Measurements from ENCODE around the gene MBD3L2. TPM values are rescaled to one million over a fixed set of nuclear protein-coding genes. Genes with fewer than 3 reads are reported as not detected.

Gene MBD3L2
- not detected in 2 replicates for total RNA-seq

DNA sequence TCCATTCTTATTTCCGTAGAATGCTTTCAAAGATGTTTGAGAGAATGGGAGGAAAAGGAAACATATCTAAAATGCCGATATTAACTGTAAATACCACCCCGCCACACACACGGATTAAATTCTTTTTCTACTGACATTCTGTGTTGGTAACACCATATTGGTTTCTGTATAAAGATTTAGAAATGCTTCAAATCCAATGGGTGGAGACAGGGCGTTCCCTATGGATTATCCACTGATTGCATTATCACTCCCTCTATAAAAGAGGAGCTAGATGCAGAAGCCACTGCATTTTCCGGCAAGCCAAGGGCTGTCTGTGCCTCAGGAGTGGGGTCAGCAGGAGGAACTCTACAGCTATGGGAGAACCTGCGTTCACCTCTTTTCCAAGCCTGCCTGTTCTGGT is at the start of gene MBD3L2:
TSS of gene MBD3L2 (plus strand) at position 301 of the 400 bp plus-strand sequence. CDS start at position 354, 53 bp downstream.

GRCh38 chr19:7021331-7021730 is 27.8 kb upstream of the MBD3L2 start, which contains the start of gene MBD3L2B:
MBD3L2B (minus strand) TSS chr19:7021431; CDS start chr19:7021397, 34 bp downstream.

DNA sequence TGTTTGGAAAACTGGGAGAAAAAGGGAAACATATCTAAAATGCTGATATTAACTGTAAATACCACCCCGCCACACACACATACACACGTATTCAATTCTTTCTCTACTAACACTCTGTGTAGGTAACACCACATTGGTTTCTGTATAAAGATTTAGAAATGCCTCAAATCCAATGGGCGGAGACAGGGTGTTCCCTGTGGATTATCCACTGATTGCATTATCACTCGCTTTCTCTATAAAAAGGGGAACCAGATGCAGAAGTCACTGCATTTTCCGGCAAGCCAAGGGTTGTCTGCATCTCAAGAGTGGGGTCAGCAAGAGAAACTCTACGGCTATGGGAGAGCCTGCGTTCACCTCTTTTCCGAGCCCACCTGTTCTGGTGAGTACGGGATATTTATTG is 18.8 kb upstream of the MBD3L2 start, which contains the start of gene MBD3L5:
TSS of gene MBD3L5 (plus strand) at position 301 of the 400 bp plus-strand sequence. CDS start at position 335, 34 bp downstream.

GRCh38 chr19:7040079-7040478 is 9.0 kb upstream of the MBD3L2 start, which contains the start of gene MBD3L4:
MBD3L4 (minus strand) TSS chr19:7040179; CDS start chr19:7040144, 35 bp downstream.

GRCh38 chr19:7058576-7058975 is 9.5 kb downstream of the MBD3L2 start, which contains the start of gene MBD3L3:
MBD3L3 (minus strand) TSS chr19:7058676; CDS start chr19:7058605, 71 bp downstream.

GRCh38 chr19:7069042-7069903 is 20.2 kb downstream of the MBD3L2 start, which contains the start of gene ZNF557:
ZNF557 (plus strand) TSS chr19:7069703; CDS start chr19:7075075, 5,372 bp downstream.

Other genes with a start within 250 kb of the MBD3L2 start
- not detected in 2 replicates for gene ADGRE1, start 161.7 kb upstream of the MBD3L2 start, total RNA-seq
- not detected in 2 replicates for gene MBD3L2B, start 27.9 kb upstream of the MBD3L2 start, total RNA-seq
- not detected in 2 replicates for gene MBD3L5, start 18.7 kb upstream of the MBD3L2 start, total RNA-seq
- not detected in 2 replicates for gene MBD3L4, start 9.1 kb upstream of the MBD3L2 start, total RNA-seq
- not detected in 2 replicates for gene MBD3L3, start 9.4 kb downstream of the MBD3L2 start, total RNA-seq
- gene ZNF557, start 20.4 kb downstream of the MBD3L2 start, total RNA-seq, result 15.7 and 16.4 TPM in 2 replicates
- gene INSR, start 245.1 kb downstream of the MBD3L2 start, total RNA-seq, result 6.5 and 29.2 TPM in 2 replicates

Measured in nasal cavity respiratory epithelium epithelial cell of viscerocranial mucosa (primary cell).